T-cell (primary cell): ENCODE results near the gene ARGFX. TPM values are rescaled to one million over a fixed set of nuclear protein-coding genes. Genes with fewer than 3 reads are reported as not detected.

Source experiments
- ATAC-seq, 4 experiments: fragments of 200-7000 bp in 3 of 4; fragments of 150-1000 bp in 1 of 4; cut with Tn5 transposase; replicated peaks in 1 of 4; 1 replicate in 3 of 4; 2 replicates in 1 of 4; pipeline ENCODE4 v1.10.0; 2021; ENCODE audit warnings: moderate library complexity in 3 of 4, mild to moderate bottlenecking in 2 of 4, moderate number of reproducible peaks in 1 of 4
- CTCF ChIA-PET, 2 donors: fragments of 300-600 bp; sonication (Branson Sonifier 250); formaldehyde crosslinking; loops; one replicate each; lab custom pipeline; 2022; ENCODE audit warnings: antibody characterized with exemption in 2 of 2; lab: Charles Lee
- POLR2A ChIA-PET, 2 donors: fragments of 300-600 bp; sonication (Branson Sonifier 250); formaldehyde crosslinking; loops; one replicate each; lab custom pipeline; 2022; ENCODE audit warnings: antibody characterized with exemption in 2 of 2; lab: Charles Lee
- DNase-seq, 35 experiments: peaks; one replicate each; pipeline versions ENCODE4 v3.0.0 to v3.0.0-alpha.2; 2013 to 2023
- H3K27ac ChIP-seq: one replicate; pipeline ENCODE4 v1.5.1; 2013; ENCODE audit warnings: low read length
- H3K27me3 ChIP-seq, 2 experiments: replicated peaks in 1 of 2; 1 replicate in 1 of 2; 2 replicates in 1 of 2; pipeline versions ENCODE4 v1.6.1 to v1.7.0; 2013; ENCODE audit warnings: low read length in 1 of 2, mixed read lengths in 1 of 2; ENCODE audit not compliant: control insufficient read depth in 2 of 2, insufficient read depth in 2 of 2; ENCODE audit errors: extremely low read depth in 1 of 2
- H3K36me3 ChIP-seq, 2 donors: 1 replicate in 1 of 2; 2 replicates in 1 of 2; pipeline versions ENCODE4 v1.6.1 to v1.7.0; 2013; ENCODE audit warnings: low read length in 1 of 2; ENCODE audit not compliant: control insufficient read depth in 2 of 2, insufficient read depth in 1 of 2; ENCODE audit errors: extremely low read depth in 1 of 2
- H3K4me1 ChIP-seq, 2 experiments: 1 replicate in 1 of 2; 2 replicates in 1 of 2; pipeline versions ENCODE4 v1.6.1 to v1.7.0; 2013; ENCODE audit warnings: low read length in 2 of 2, mixed read lengths in 1 of 2; ENCODE audit not compliant: insufficient read depth in 2 of 2, control insufficient read depth in 1 of 2; ENCODE audit errors: extremely low read depth in 1 of 2
- H3K4me3 ChIP-seq, 2 donors: 1 replicate in 1 of 2; 2 replicates in 1 of 2; pipeline versions ENCODE4 v1.5.1 to v1.7.0; 2013; ENCODE audit warnings: mild to moderate bottlenecking in 2 of 2, low read length in 1 of 2, moderate library complexity in 1 of 2; ENCODE audit not compliant: control insufficient read depth in 1 of 2; ENCODE audit errors: extremely low read depth in 1 of 2
- H3K9me3 ChIP-seq: 2 replicates; pipeline ENCODE4 v1.7.0; 2013
- H3K27ac Mint-ChIP-seq, 2 donors: one replicate each; pipeline ENCODE4 v1.8.0; 2020 to 2021; ENCODE audit warnings: mild to moderate bottlenecking in 2 of 2, mixed read lengths in 2 of 2
- H3K27me3 Mint-ChIP-seq, 2 donors: one replicate each; pipeline ENCODE4 v1.8.0; 2021 to 2022; ENCODE audit warnings: mixed read lengths in 2 of 2
- H3K36me3 Mint-ChIP-seq: one replicate; pipeline ENCODE4 v1.8.0; 2021; ENCODE audit warnings: mixed read lengths
- H3K4me1 Mint-ChIP-seq, 3 donors: one replicate each; pipeline ENCODE4 v1.8.0; 2020 to 2022; ENCODE audit warnings: mixed read lengths in 3 of 3, mild to moderate bottlenecking in 1 of 3
- H3K4me3 Mint-ChIP-seq, 3 donors: one replicate each; pipeline ENCODE4 v1.8.0; 2020 to 2022; ENCODE audit warnings: mild to moderate bottlenecking in 3 of 3, mixed read lengths in 3 of 3, moderate library complexity in 3 of 3
- H3K9me3 Mint-ChIP-seq, 3 donors: one replicate each; pipeline ENCODE4 v1.8.0; 2020 to 2022; ENCODE audit warnings: mixed read lengths in 3 of 3
- WGBS: methylation state at CpG from one replicate; pipeline ENCODE4 v1.1.5; 2013; ENCODE audit warnings: missing lambda C conversion rate; ENCODE audit not compliant: insufficient coverage; 5-methylcytosine and 5-hydroxymethylcytosine counted together
- total RNA-seq, 35 experiments: library from RNA in 6 of 35; stranded (reverse) in 6 of 35; fragments of 120-200 nt in 1 of 35; gene quantifications; one replicate each; pipeline versions ENCODE4 v1.2.1 to v1.2.4 and lab custom pipeline; 2013 to 2026

The ARGFX gene
- total RNA-seq (not detected), total RNA-seq (lab: John Stamatoyannopoulos, UW) (0 to 0.06 (median 0) reads per million in 29 experiments)
- not detected for total RNA-seq (2013)

- Histone ChIP-seq H3K27me3 (no peaks in the 10 kb centered on the region), H3K4me1 (no peaks in the 10 kb centered on the region), H3K27ac (no peak within 1 kb of the TSS), H3K9me3 (no peaks in the 10 kb centered on the region), H3K4me3 (no peak within 1 kb of the TSS), H3K36me3 (no peaks in the 10 kb centered on the region)
- no peak for ATAC-seq
- H3K27ac Mint-ChIP-seq: no peak within 1 kb of the TSS
- H3K4me1 Mint-ChIP-seq: no peaks in the 10 kb centered on the region
- no peaks in the 10 kb centered on the region for H3K9me3 Mint-ChIP-seq
- H3K4me3 Mint-ChIP-seq: no peak within 1 kb of the TSS
- no peaks in the 10 kb centered on the region for H3K36me3 Mint-ChIP-seq
- no peak for DNase-seq
- peaks cover 0 to 5% of the 10 kb centered on the region in 2 donors for H3K27me3 Mint-ChIP-seq
- 100% methylated on average over 1 of the region's 5 CpGs for WGBS
- POLR2A ChIA-PET: no interaction called here
- CTCF ChIA-PET: no interaction called here
Observed at GRCh38 chr3:121567649-121568048, at the start of gene ARGFX. TSS of gene ARGFX (plus strand) at chr3:121567949. CDS start at chr3:121570714, 2,765 bp downstream.

- no peaks in the 10 kb centered on the region for H3K36me3 ChIP-seq
- no peaks in the 10 kb centered on the region for H3K4me1 ChIP-seq
- H3K4me3 ChIP-seq: no peak overlapping the region
- ChIA-PET POLR2A (no interaction called here), CTCF (no interaction called here)
- DNase-seq: no peak
- no peak overlapping the region for H3K27ac Mint-ChIP-seq
- H3K4me1 Mint-ChIP-seq: no peaks in the 10 kb centered on the region
- no peak for ATAC-seq
- no peaks in the 10 kb centered on the region for H3K9me3 ChIP-seq
- peaks cover 14% of the 10 kb centered on the region for H3K36me3 Mint-ChIP-seq
- H3K27me3 Mint-ChIP-seq: no peaks in the 10 kb centered on the region
- H3K27ac ChIP-seq: no peak overlapping the region
- WGBS: 92% methylated on average over 2 of the region's 5 CpGs
- no peak overlapping the region for H3K4me3 Mint-ChIP-seq
- no peaks in the 10 kb centered on the region for H3K27me3 ChIP-seq
- H3K9me3 Mint-ChIP-seq: peaks cover 13 to 24% (median 19%) of the 10 kb centered on the region in 3 donors
Observed at GRCh38 chr3:121517953-121518655, 49.6 kb upstream of the ARGFX start.

- H3K27ac Mint-ChIP-seq: no peak overlapping the region
- POLR2A ChIA-PET: no interaction called here
Observed at GRCh38 chr3:121520510-121520909, 47.2 kb upstream of the ARGFX start.

GRCh38 chr3:121529308-121529707 is 38.4 kb upstream of the ARGFX start:
- no peaks in the 10 kb centered on the region for H3K4me1 Mint-ChIP-seq
- no peak overlapping the region for H3K27ac Mint-ChIP-seq
- WGBS: no CpG with 5 or more reads among the region's 3 CpGs
- no peaks in the 10 kb centered on the region for H3K9me3 Mint-ChIP-seq
- H3K27me3 ChIP-seq: no peaks in the 10 kb centered on the region
- ChIA-PET CTCF (interaction anchor here in 1 of 2 donors (1.0 kb wide), 1 partner anchor 10 kb away, joined by 3 read pairs; no protein-coding TSS in a partner anchor), POLR2A (interaction anchor here in 1 of 2 donors (0.5 kb wide), 1 partner anchor 42 kb away, joined by 3 read pairs; no protein-coding TSS in a partner anchor)
- H3K9me3 ChIP-seq: no peaks in the 10 kb centered on the region
- DNase-seq (no peak), ATAC-seq (no peak)
- H3K27me3 Mint-ChIP-seq: no peaks in the 10 kb centered on the region
- H3K36me3 ChIP-seq: no peaks in the 10 kb centered on the region
- H3K4me3 Mint-ChIP-seq: no peak overlapping the region
- H3K4me3 ChIP-seq: no peak overlapping the region
- H3K36me3 Mint-ChIP-seq: no peaks in the 10 kb centered on the region
- no peaks in the 10 kb centered on the region for H3K4me1 ChIP-seq
- no peak overlapping the region for H3K27ac ChIP-seq

More at GRCh38 chr3:121520510-121520909, 47.2 kb upstream of the ARGFX start:
- ATAC-seq: no peak
- no peaks in the 10 kb centered on the region for H3K9me3 ChIP-seq
- no peaks in the 10 kb centered on the region for H3K4me1 ChIP-seq
- no peak overlapping the region for H3K4me3 Mint-ChIP-seq
- no peak overlapping the region for H3K4me3 ChIP-seq
- no peaks in the 10 kb centered on the region for H3K36me3 ChIP-seq
- peaks cover 13 to 16% (median 15%) of the 10 kb centered on the region in 3 donors for H3K9me3 Mint-ChIP-seq
- CTCF ChIA-PET: no interaction called here
- H3K27me3 Mint-ChIP-seq: no peaks in the 10 kb centered on the region
- H3K36me3 Mint-ChIP-seq: peaks cover 14% of the 10 kb centered on the region
- H3K27ac ChIP-seq: no peak overlapping the region
- WGBS: 100% methylated on average over 2 of the region's 3 CpGs
- no peaks in the 10 kb centered on the region for H3K27me3 ChIP-seq
- H3K4me1 Mint-ChIP-seq: no peaks in the 10 kb centered on the region
- no peak for DNase-seq

GRCh38 chr3:121531269-121531668 is 36.5 kb upstream of the ARGFX start:
- DNase-seq (no peak), ATAC-seq (no peak)
- Histone ChIP-seq H3K4me3 (no peak overlapping the region), H3K4me1 (no peaks in the 10 kb centered on the region), H3K27me3 (no peaks in the 10 kb centered on the region), H3K9me3 (no peaks in the 10 kb centered on the region), H3K36me3 (no peaks in the 10 kb centered on the region), H3K27ac (no peak overlapping the region)
- no peaks in the 10 kb centered on the region for H3K9me3 Mint-ChIP-seq
- H3K27ac Mint-ChIP-seq: no peak overlapping the region
- H3K4me1 Mint-ChIP-seq: no peaks in the 10 kb centered on the region
- no peaks in the 10 kb centered on the region for H3K27me3 Mint-ChIP-seq
- POLR2A ChIA-PET: no interaction called here
- H3K4me3 Mint-ChIP-seq: no peak overlapping the region
- CTCF ChIA-PET: no interaction called here
- no peaks in the 10 kb centered on the region for H3K36me3 Mint-ChIP-seq

- ChIA-PET CTCF (interaction anchor here in 1 of 2 donors (0.7 kb wide), 1 partner anchor 1293 kb away, joined by 3 read pairs; no protein-coding TSS in a partner anchor), POLR2A (interaction anchor here (0.5 to 0.7 kb wide), 2 partner anchors 10 to 298 kb away, joined by 4 to 14 read pairs; no protein-coding TSS in a partner anchor)
- no peak overlapping the region for H3K4me3 ChIP-seq
- H3K36me3 Mint-ChIP-seq: no peaks in the 10 kb centered on the region
- no peak for ATAC-seq
- DNase-seq: no peak
- no peaks in the 10 kb centered on the region for H3K36me3 ChIP-seq
- H3K27ac Mint-ChIP-seq: no peak overlapping the region
- no peak overlapping the region for H3K4me3 Mint-ChIP-seq
- peaks cover 6 to 9% of the 10 kb centered on the region in 2 experiments for H3K4me1 ChIP-seq
- H3K27me3 Mint-ChIP-seq: no peaks in the 10 kb centered on the region
- H3K4me1 Mint-ChIP-seq: peaks cover 10 to 21% (median 10%) of the 10 kb centered on the region in 3 donors
- no peaks in the 10 kb centered on the region for H3K9me3 ChIP-seq
- H3K9me3 Mint-ChIP-seq: no peaks in the 10 kb centered on the region
- H3K27ac ChIP-seq: no peak overlapping the region
- no peaks in the 10 kb centered on the region for H3K27me3 ChIP-seq
Observed at GRCh38 chr3:121542924-121543323, 24.8 kb upstream of the ARGFX start.
